Panc1 (cell line): ENCODE data around the gene ZNF385C. TPM values are rescaled to one million over a fixed set of nuclear protein-coding genes. Genes with fewer than 3 reads are reported as not detected.

Experiments
- ATAC-seq: fragments of 200-7000 bp; cut with Tn5 transposase; 2 replicates; pipeline ENCODE4 v1.9.1; 2020; ENCODE audit warnings: mild to moderate bottlenecking, moderate library complexity
- BruUV-seq: library from RNA; stranded (reverse); fragments of 400-500 nt; replicated peaks from 2 replicates; lab custom pipeline; 2021; lab: Mats Ljungman, UMichigan
- CTCF ChIA-PET: fragments of 300-600 bp; sonication (Branson Sonifier 250); formaldehyde crosslinking; loops from one replicate; lab custom pipeline; 2022; ENCODE audit warnings: antibody characterized with exemption; lab: Charles Lee
- POLR2A ChIA-PET: fragments of 300-600 bp; sonication (Branson Sonifier 250); formaldehyde crosslinking; loops from one replicate; lab custom pipeline; 2022; ENCODE audit warnings: antibody characterized with exemption; lab: Charles Lee
- DNase-seq: peaks from one replicate; pipeline ENCODE4 v3.0.0-alpha.2; 2010; ENCODE audit warnings: low read depth, low spot score
- H3K27ac ChIP-seq: 2 replicates; pipeline ENCODE4 v1.5.1; 2011; ENCODE audit warnings: mild to moderate bottlenecking, low read length, inconsistent platforms
- H3K27me3 ChIP-seq: fragments of 200-500 bp; sonication (Bioruptor generic); 2 replicates; pipeline ENCODE4 v1.6.0; 2014; ENCODE audit warnings: low read length, inconsistent platforms; ENCODE audit not compliant: control insufficient read depth, insufficient read depth
- H3K36me3 ChIP-seq: fragments of 200-500 bp; sonication (Bioruptor generic); 2 replicates; pipeline ENCODE4 v1.5.1; 2014; ENCODE audit warnings: inconsistent platforms, mild to moderate bottlenecking, low read length, moderate library complexity; ENCODE audit not compliant: control insufficient read depth, insufficient read depth
- H3K4me1 ChIP-seq: 2 replicates; pipeline ENCODE4 v1.5.1; 2011; ENCODE audit warnings: inconsistent platforms, mild to moderate bottlenecking, low read length, moderate library complexity; ENCODE audit not compliant: control insufficient read depth, insufficient read depth
- H3K4me3 ChIP-seq, 2 experiments: 2 replicates each; pipeline ENCODE4 v1.5.1; 2011 to 2012; ENCODE audit warnings: low read depth in 2 of 2, low read length in 2 of 2, mild to moderate bottlenecking in 2 of 2, inconsistent platforms in 1 of 2, moderate library complexity in 1 of 2
- H3K9me3 ChIP-seq: fragments of 200-500 bp; sonication (Bioruptor generic); 2 replicates; pipeline ENCODE4 v1.5.1; 2014; ENCODE audit warnings: low read depth, mild to moderate bottlenecking, inconsistent platforms, low read length, moderate library complexity; ENCODE audit not compliant: control insufficient read depth, insufficient read depth
- POLR2AphosphoS5 ChIP-seq: IDR thresholded peaks from 2 replicates; pipeline ENCODE4 v1.6.1; 2012; ENCODE audit warnings: mild to moderate bottlenecking, low read depth, low read length, moderate library complexity
- SIN3A ChIP-seq: IDR thresholded peaks from 2 replicates; pipeline ENCODE4 v1.6.1; 2012; ENCODE audit warnings: low read depth, mild to moderate bottlenecking, low read length, moderate library complexity, borderline replicate concordance; ENCODE audit not compliant: insufficient read depth
- TCF7L2 ChIP-seq: IDR thresholded peaks from 2 replicates; pipeline ENCODE4 v1.6.1; 2011; ENCODE audit warnings: mild to moderate bottlenecking, low read depth, low read length, inconsistent platforms
- in situ Hi-C: cut with HindIII; loops from 2 replicates; pipeline ENCODE4 v1.10.0; 2016; ENCODE audit warnings: low sequenced_read_pairs, low pct_unique_long_range_greater_than_20kb
- intact Hi-C: fragments of 100-400 bp; cut with micrococcal nuclease; formaldehyde crosslinking; loops from one replicate; pipeline ENCODE4 v1.10.0; 2022; ENCODE audit not compliant: unreplicated experiment
- total RNA-seq: library from RNA; stranded (reverse); gene quantifications from one replicate; pipeline ENCODE4 v1.2.1, GENCODE V29; 2021; ENCODE audit not compliant: unreplicated experiment
- TF ChIP-seq, protein P1 (sequence below): fragments of 450-650 bp; IDR thresholded peaks from 2 replicates; pipeline ENCODE4 v1.5.1; 2017; ENCODE audit warnings: mild to moderate bottlenecking
- TF ChIP-seq, protein P2 (sequence below), 2 experiments: IDR thresholded peaks; 2 replicates each; pipeline ENCODE4 v1.6.1; 2011 to 2012; ENCODE audit warnings: low read depth in 2 of 2, control low read depth in 1 of 2, low read length in 1 of 2, mild to moderate bottlenecking in 1 of 2, moderate library complexity in 1 of 2; ENCODE audit not compliant: insufficient read depth in 1 of 2

Gene ZNF385C
- total RNA-seq, 1 experiment from 2014 or later = 0.21 TPM

DNA sequence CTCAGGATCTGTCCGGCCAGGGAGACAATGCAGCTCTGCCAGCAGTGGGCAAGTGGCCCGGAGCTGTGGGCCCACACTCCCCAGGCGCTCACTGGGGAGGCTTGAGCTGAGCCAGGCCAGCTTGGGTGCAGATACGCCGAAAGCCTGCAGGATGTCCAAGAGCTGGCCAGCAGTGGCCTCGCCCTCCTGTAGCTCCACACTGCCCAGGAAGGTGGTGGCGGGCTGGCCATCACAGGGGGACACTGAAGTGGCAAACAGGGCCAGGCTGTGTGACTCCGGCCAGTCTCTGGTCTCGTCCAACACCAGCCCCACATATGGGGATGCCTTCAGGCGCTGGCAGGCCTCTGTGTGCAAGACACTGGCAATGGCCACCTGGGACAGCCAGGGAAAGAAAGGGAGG, 57.5 kb downstream of the ZNF385C start:
- no peaks in the 10 kb centered on the region for H3K9me3 ChIP-seq
- no peak for TF ChIP-seq SIN3A
- no peak for TF ChIP-seq POLR2AphosphoS5
- TF ChIP-seq TCF7L2 = no peak
- TF ChIP-seq, protein P1, sequence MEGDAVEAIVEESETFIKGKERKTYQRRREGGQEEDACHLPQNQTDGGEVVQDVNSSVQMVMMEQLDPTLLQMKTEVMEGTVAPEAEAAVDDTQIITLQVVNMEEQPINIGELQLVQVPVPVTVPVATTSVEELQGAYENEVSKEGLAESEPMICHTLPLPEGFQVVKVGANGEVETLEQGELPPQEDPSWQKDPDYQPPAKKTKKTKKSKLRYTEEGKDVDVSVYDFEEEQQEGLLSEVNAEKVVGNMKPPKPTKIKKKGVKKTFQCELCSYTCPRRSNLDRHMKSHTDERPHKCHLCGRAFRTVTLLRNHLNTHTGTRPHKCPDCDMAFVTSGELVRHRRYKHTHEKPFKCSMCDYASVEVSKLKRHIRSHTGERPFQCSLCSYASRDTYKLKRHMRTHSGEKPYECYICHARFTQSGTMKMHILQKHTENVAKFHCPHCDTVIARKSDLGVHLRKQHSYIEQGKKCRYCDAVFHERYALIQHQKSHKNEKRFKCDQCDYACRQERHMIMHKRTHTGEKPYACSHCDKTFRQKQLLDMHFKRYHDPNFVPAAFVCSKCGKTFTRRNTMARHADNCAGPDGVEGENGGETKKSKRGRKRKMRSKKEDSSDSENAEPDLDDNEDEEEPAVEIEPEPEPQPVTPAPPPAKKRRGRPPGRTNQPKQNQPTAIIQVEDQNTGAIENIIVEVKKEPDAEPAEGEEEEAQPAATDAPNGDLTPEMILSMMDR = no peak
- no TSS peak for BruUV-seq
- no peaks in the 10 kb centered on the region for H3K4me1 ChIP-seq
- no peak for ATAC-seq
- H3K4me3 ChIP-seq = no peak overlapping the region
- in situ Hi-C loops = no loop called here
- no peaks in the 10 kb centered on the region for H3K27me3 ChIP-seq
- ChIA-PET CTCF (no interaction called here), POLR2A (interaction anchor here (0.6 kb wide), 1 partner anchor 43 kb away, joined by 3 read pairs; no protein-coding TSS in a partner anchor)
- intact Hi-C loops = no loop called here
- no peak overlapping the region for H3K27ac ChIP-seq
- no peak for DNase-seq
- H3K36me3 ChIP-seq = no peaks in the 10 kb centered on the region

DNA sequence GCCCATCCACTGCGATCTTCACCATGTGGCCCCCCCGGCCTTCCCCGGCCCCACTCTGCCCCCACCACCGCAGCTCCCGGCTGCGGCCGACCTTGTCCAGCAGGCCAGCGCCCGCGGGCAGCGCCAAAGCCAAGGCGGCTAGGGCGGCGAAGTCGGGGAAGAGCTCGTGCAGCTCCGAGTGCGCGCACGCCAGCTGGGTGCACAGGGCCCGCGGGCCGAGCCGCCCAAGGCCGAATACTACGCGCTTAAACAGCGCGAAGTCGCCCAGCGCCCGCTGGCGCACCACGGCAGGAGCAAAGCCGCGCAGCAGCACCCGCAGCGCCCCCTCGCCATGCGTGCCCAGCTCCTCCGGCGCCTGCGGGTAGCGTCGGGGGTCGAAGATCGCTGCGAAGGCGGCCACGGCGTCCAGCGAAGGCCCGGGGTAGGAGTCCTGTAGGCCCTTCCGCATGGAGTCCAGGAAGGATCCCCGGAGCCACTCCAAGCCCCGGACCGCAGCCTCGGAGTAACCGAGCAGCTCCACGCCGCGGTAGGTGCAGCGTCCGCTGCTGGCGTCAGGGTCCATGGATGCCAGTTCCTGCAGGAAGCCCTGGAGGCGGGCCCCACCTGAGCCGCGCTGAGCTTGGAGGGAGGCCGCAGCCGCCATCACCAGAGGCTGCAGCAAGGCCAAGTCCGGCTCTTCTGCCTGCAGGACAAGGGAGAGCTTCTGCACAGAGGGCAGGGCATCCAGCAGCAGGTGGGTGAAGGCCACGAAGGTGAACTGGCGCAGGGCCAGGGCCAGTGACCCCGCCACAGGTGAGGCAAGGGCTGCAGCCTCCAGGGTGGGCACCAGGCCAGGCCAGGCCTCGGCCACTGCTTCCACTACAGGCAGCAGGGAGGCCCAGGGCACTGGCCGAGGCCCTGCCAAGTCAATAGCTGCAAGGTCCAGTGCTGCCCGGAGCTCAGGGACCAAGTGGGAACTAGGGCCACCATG, 58.2 kb downstream of the ZNF385C start:
- intact Hi-C loops = no loop called here
- DNase-seq (no peak), ATAC-seq (no peak; the same call in 1 of the 2 replicates)
- Histone ChIP-seq H3K27me3 (no peaks in the 10 kb centered on the region), H3K36me3 (no peaks in the 10 kb centered on the region), H3K4me1 (no peaks in the 10 kb centered on the region), H3K4me3 (no peak overlapping the region), H3K9me3 (no peaks in the 10 kb centered on the region), H3K27ac (no peak overlapping the region)
- no TSS peak for BruUV-seq
- TF ChIP-seq SIN3A (no peak), POLR2AphosphoS5 (no peak), TCF7L2 (no peak)
- TF ChIP-seq, protein P2, sequence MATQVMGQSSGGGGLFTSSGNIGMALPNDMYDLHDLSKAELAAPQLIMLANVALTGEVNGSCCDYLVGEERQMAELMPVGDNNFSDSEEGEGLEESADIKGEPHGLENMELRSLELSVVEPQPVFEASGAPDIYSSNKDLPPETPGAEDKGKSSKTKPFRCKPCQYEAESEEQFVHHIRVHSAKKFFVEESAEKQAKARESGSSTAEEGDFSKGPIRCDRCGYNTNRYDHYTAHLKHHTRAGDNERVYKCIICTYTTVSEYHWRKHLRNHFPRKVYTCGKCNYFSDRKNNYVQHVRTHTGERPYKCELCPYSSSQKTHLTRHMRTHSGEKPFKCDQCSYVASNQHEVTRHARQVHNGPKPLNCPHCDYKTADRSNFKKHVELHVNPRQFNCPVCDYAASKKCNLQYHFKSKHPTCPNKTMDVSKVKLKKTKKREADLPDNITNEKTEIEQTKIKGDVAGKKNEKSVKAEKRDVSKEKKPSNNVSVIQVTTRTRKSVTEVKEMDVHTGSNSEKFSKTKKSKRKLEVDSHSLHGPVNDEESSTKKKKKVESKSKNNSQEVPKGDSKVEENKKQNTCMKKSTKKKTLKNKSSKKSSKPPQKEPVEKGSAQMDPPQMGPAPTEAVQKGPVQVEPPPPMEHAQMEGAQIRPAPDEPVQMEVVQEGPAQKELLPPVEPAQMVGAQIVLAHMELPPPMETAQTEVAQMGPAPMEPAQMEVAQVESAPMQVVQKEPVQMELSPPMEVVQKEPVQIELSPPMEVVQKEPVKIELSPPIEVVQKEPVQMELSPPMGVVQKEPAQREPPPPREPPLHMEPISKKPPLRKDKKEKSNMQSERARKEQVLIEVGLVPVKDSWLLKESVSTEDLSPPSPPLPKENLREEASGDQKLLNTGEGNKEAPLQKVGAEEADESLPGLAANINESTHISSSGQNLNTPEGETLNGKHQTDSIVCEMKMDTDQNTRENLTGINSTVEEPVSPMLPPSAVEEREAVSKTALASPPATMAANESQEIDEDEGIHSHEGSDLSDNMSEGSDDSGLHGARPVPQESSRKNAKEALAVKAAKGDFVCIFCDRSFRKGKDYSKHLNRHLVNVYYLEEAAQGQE (IDR thresholded peaks at IDR 0.05; ENCODE audit: insufficient read depth in 1 of 2, low read depth in 2 of 2, low read length in 1 of 2) = no peak
- TF ChIP-seq, protein P1 = no peak
- in situ Hi-C loops = no loop called here
- ChIA-PET POLR2A (interaction anchor here (0.6 kb wide), 1 partner anchor 44 kb away, joined by 3 read pairs; no protein-coding TSS in a partner anchor), CTCF (no interaction called here)
